H9 (cell line): ENCODE results near the gene KRTAP1-1. TPM values are rescaled to one million over a fixed set of nuclear protein-coding genes. Genes with fewer than 3 reads are reported as not detected.

ENCODE experiments used
- DNase-seq: peaks from one replicate; pipeline ENCODE4 v3.0.0-alpha.2; 2017
- H2AFZ ChIP-seq: one replicate; pipeline ENCODE4 v1.6.1; 2013; ENCODE audit warnings: mild to moderate bottlenecking, low read length, control low read depth, moderate library complexity
- H2AK5ac ChIP-seq: 2 replicates; pipeline ENCODE4 v1.6.1; 2013; ENCODE audit warnings: low read length, control low read depth, mixed read lengths; ENCODE audit not compliant: insufficient read length
- H2BK120ac ChIP-seq: one replicate; pipeline ENCODE4 v1.6.1; 2013; ENCODE audit warnings: low read depth, mild to moderate bottlenecking, low read length, control low read depth, inconsistent platforms; ENCODE audit not compliant: poor library complexity, severe bottlenecking
- H2BK12ac ChIP-seq: 2 replicates; pipeline ENCODE4 v1.6.1; 2013; ENCODE audit warnings: low read length, control low read depth, mixed read lengths, low read depth; ENCODE audit not compliant: insufficient read length
- H2BK15ac ChIP-seq: 2 replicates; pipeline ENCODE4 v1.6.1; 2013; ENCODE audit warnings: low read depth, low read length, control low read depth
- H2BK20ac ChIP-seq: one replicate; pipeline ENCODE4 v1.6.1; 2013; ENCODE audit warnings: low read depth, mild to moderate bottlenecking, low read length, control low read depth, inconsistent platforms; ENCODE audit not compliant: poor library complexity, severe bottlenecking
- H2BK5ac ChIP-seq: 2 replicates; pipeline ENCODE4 v1.6.1; 2013; ENCODE audit warnings: low read length, control low read depth, mixed read lengths; ENCODE audit not compliant: insufficient read length
- H3K14ac ChIP-seq: 2 replicates; pipeline ENCODE4 v1.6.1; 2013; ENCODE audit warnings: low read length, control low read depth; ENCODE audit not compliant: insufficient read depth
- H3K18ac ChIP-seq: 2 replicates; pipeline ENCODE4 v1.6.1; 2013; ENCODE audit warnings: low read depth, mild to moderate bottlenecking, mixed read lengths, low read length, control low read depth; ENCODE audit not compliant: insufficient read length
- H3K23ac ChIP-seq: 2 replicates; pipeline ENCODE4 v1.6.1; 2013; ENCODE audit warnings: low read length, control low read depth, mixed read lengths, low read depth; ENCODE audit not compliant: insufficient read length
- H3K23me2 ChIP-seq: 2 replicates; pipeline ENCODE4 v1.6.1; 2013; ENCODE audit warnings: low read depth, mild to moderate bottlenecking, mixed read lengths, low read length, control low read depth; ENCODE audit not compliant: insufficient read length, poor library complexity, severe bottlenecking
- H3K27ac ChIP-seq: 2 replicates; pipeline ENCODE4 v1.5.1; 2013; ENCODE audit warnings: low read length, control low read depth, mixed read lengths, low read depth; ENCODE audit not compliant: insufficient read length
- H3K27me3 ChIP-seq: 2 replicates; pipeline ENCODE4 v1.6.1; 2013; ENCODE audit warnings: low read length, control low read depth, inconsistent platforms; ENCODE audit not compliant: insufficient read depth
- H3K4ac ChIP-seq: 2 replicates; pipeline ENCODE4 v1.6.1; 2013; ENCODE audit warnings: low read depth, mild to moderate bottlenecking, control low read depth, inconsistent platforms, low read length, moderate library complexity
- H3K4me1 ChIP-seq: 2 replicates; pipeline ENCODE4 v1.6.1; 2013; ENCODE audit warnings: low read length, control low read depth, inconsistent platforms; ENCODE audit not compliant: insufficient read depth
- H3K4me2 ChIP-seq: 2 replicates; pipeline ENCODE4 v1.6.1; 2013; ENCODE audit warnings: low read length, control low read depth, mixed read lengths; ENCODE audit not compliant: insufficient read length, insufficient read depth
- H3K56ac ChIP-seq: 2 replicates; pipeline ENCODE4 v1.6.1; 2013; ENCODE audit warnings: low read depth, mild to moderate bottlenecking, mixed read lengths, low read length, control low read depth; ENCODE audit not compliant: insufficient read length
- H3K79me1 ChIP-seq: 2 replicates; pipeline ENCODE4 v1.6.1; 2013; ENCODE audit warnings: low read depth, mild to moderate bottlenecking, moderate library complexity, low read length, control low read depth, inconsistent platforms; ENCODE audit not compliant: insufficient read depth, poor library complexity, severe bottlenecking
- H3K79me2 ChIP-seq: 2 replicates; pipeline ENCODE4 v1.6.1; 2013; ENCODE audit warnings: low read length, control low read depth, inconsistent platforms; ENCODE audit not compliant: insufficient read depth
- H3K9ac ChIP-seq: 2 replicates; pipeline ENCODE4 v1.6.1; 2013; ENCODE audit warnings: low read length, control low read depth, mixed read lengths; ENCODE audit not compliant: insufficient read length; ENCODE audit errors: extremely low read depth
- H3K9me3 ChIP-seq: one replicate; pipeline ENCODE4 v1.6.1; 2013; ENCODE audit warnings: low read depth, low read length, inconsistent platforms; ENCODE audit not compliant: control insufficient read depth
- H3T11ph ChIP-seq: one replicate; pipeline ENCODE4 v1.6.1; 2013; ENCODE audit warnings: mild to moderate bottlenecking, low read length, control low read depth, inconsistent platforms
- H4K20me1 ChIP-seq: one replicate; pipeline ENCODE4 v1.6.1; 2013; ENCODE audit not compliant: control insufficient read depth, insufficient read length, insufficient read depth
- H4K5ac ChIP-seq: 2 replicates; pipeline ENCODE4 v1.6.1; 2013; ENCODE audit warnings: low read depth, mild to moderate bottlenecking, mixed read lengths, low read length, control low read depth; ENCODE audit not compliant: insufficient read length
- H4K8ac ChIP-seq: replicated peaks from 2 replicates; pipeline ENCODE4 v1.6.1; 2013; ENCODE audit warnings: low read length, control low read depth, mixed read lengths, low read depth; ENCODE audit not compliant: insufficient read length
- H4K91ac ChIP-seq: 2 replicates; pipeline ENCODE4 v1.6.1; 2013; ENCODE audit warnings: low read depth, mild to moderate bottlenecking, moderate library complexity, mixed read lengths, low read length, control low read depth; ENCODE audit not compliant: insufficient read length
- H3K27ac Mint-ChIP-seq, 3 experiments: 2 replicates in 2 of 3; 3 replicates in 1 of 3; pipeline ENCODE4 v1.8.0; 2020 to 2021; ENCODE audit warnings: mixed read lengths in 3 of 3, mild to moderate bottlenecking in 1 of 3, moderate library complexity in 1 of 3
- H3K27me3 Mint-ChIP-seq: 2 replicates; pipeline ENCODE4 v1.8.0; 2021; ENCODE audit warnings: low read depth, mild to moderate bottlenecking, moderate library complexity, mixed read lengths
- H3K36me3 Mint-ChIP-seq, 3 experiments: 2 replicates in 2 of 3; 3 replicates in 1 of 3; pipeline ENCODE4 v1.8.0; 2020 to 2021; ENCODE audit warnings: low read depth in 3 of 3, mixed read lengths in 3 of 3; ENCODE audit not compliant: insufficient read depth in 1 of 3
- H3K4me1 Mint-ChIP-seq, 2 experiments: 2 replicates each; pipeline ENCODE4 v1.8.0; 2020; ENCODE audit warnings: mixed read lengths in 2 of 2
- H3K4me3 Mint-ChIP-seq, 2 experiments: 2 replicates in 1 of 2; 3 replicates in 1 of 2; pipeline ENCODE4 v1.8.0; 2020 to 2021; ENCODE audit warnings: mild to moderate bottlenecking in 2 of 2, mixed read lengths in 2 of 2, moderate library complexity in 1 of 2
- H3K9me3 Mint-ChIP-seq, 2 experiments: 2 replicates in 1 of 2; 3 replicates in 1 of 2; pipeline ENCODE4 v1.8.0; 2020; ENCODE audit warnings: mild to moderate bottlenecking in 2 of 2, mixed read lengths in 2 of 2, moderate library complexity in 1 of 2
- WGBS: extraction: QIAGEN DNeasy Blood & Tissue Kit; methylation state at CpG from one replicate; pipeline ENCODE4 v1.1.7; 2013; ENCODE audit warnings: missing lambda C conversion rate, low lambda C conversion rate, mixed read lengths; ENCODE audit not compliant: insufficient read length; ENCODE audit errors: extremely low coverage; 5-methylcytosine and 5-hydroxymethylcytosine counted together
- total RNA-seq: library from RNA; stranded (reverse); gene quantifications from 2 replicates; pipeline ENCODE4 v1.2.1, GENCODE V29; 2021
- TF ChIP-seq, protein P1 (sequence below): fragments of 200-600 bp; sonication (generic); conservative IDR thresholded peaks from 3 replicates; pipeline ENCODE4 v1.8.0; 2021; ENCODE audit warnings: antibody characterized with exemption, mild to moderate bottlenecking

KRTAP1-1 gene
- total RNA-seq, 1 experiment from 2014 or later = not detected

DNA sequence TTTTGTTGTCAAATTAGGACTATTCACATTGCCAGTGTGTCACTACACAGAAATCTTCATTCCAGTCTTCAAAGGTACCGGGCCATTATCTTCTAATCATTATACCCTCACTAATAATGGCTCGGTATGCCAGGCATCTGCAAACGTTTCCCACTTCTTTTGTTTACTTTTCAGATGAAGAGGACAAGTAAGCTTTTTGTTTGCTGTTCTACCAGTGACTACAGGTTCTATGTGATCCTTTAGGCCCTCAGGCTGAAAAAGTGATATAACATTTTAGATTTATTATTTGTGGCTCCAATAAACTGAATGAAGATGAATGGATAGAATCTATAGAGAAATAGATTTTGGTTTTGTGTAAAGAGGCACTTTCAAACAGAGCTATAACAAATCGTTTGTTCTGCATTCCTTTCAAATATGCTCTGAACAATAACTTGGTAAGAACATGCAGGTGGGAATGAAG is 31.9 kb downstream of the KRTAP1-1 start:
- no peak overlapping the region for H3K23ac ChIP-seq
- no peak overlapping the region for H4K91ac ChIP-seq
- H3K79me2 ChIP-seq = no peaks in the 10 kb centered on the region
- no peaks in the 10 kb centered on the region for H4K20me1 ChIP-seq
- H2BK120ac ChIP-seq = no peak overlapping the region
- no peaks in the 10 kb centered on the region for H3K27me3 ChIP-seq
- H2AK5ac ChIP-seq = no peak overlapping the region
- no peaks in the 10 kb centered on the region for H3K23me2 ChIP-seq
- H3K27me3 Mint-ChIP-seq = no peaks in the 10 kb centered on the region
- H3K27ac ChIP-seq = no peak overlapping the region
- no peaks in the 10 kb centered on the region for H3K36me3 Mint-ChIP-seq
- H2AFZ ChIP-seq = no peak overlapping the region
- peaks cover 17 to 19% of the 10 kb centered on the region in 2 experiments for H3K4me1 Mint-ChIP-seq
- H3K4me2 ChIP-seq = no peak overlapping the region
- no peaks in the 10 kb centered on the region for H3K9me3 ChIP-seq
- H4K5ac ChIP-seq = no peak overlapping the region
- H3K79me1 ChIP-seq = no peaks in the 10 kb centered on the region
- WGBS = no CpG with 5 or more reads among the region's 4 CpGs
- no peak overlapping the region for H3K27ac Mint-ChIP-seq
- TF ChIP-seq, protein P1, sequence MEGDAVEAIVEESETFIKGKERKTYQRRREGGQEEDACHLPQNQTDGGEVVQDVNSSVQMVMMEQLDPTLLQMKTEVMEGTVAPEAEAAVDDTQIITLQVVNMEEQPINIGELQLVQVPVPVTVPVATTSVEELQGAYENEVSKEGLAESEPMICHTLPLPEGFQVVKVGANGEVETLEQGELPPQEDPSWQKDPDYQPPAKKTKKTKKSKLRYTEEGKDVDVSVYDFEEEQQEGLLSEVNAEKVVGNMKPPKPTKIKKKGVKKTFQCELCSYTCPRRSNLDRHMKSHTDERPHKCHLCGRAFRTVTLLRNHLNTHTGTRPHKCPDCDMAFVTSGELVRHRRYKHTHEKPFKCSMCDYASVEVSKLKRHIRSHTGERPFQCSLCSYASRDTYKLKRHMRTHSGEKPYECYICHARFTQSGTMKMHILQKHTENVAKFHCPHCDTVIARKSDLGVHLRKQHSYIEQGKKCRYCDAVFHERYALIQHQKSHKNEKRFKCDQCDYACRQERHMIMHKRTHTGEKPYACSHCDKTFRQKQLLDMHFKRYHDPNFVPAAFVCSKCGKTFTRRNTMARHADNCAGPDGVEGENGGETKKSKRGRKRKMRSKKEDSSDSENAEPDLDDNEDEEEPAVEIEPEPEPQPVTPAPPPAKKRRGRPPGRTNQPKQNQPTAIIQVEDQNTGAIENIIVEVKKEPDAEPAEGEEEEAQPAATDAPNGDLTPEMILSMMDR = no peak
- H2BK20ac ChIP-seq = no peak overlapping the region
- H3K9ac ChIP-seq = no peak overlapping the region
- no peak overlapping the region for H3K56ac ChIP-seq
- H3K4ac ChIP-seq = no peak overlapping the region
- no peak overlapping the region for H4K8ac ChIP-seq
- no peak overlapping the region for H3K18ac ChIP-seq
- H3T11ph ChIP-seq = no peak overlapping the region
- no peak overlapping the region for H2BK12ac ChIP-seq
- H3K14ac ChIP-seq = no peak overlapping the region
- no peaks in the 10 kb centered on the region for H3K9me3 Mint-ChIP-seq
- no peaks in the 10 kb centered on the region; the same call in 1 of the 2 replicates for H3K4me1 ChIP-seq
- no peak overlapping the region for H2BK5ac ChIP-seq
- DNase-seq = no peak
- no peak overlapping the region for H3K4me3 Mint-ChIP-seq
- no peak overlapping the region for H2BK15ac ChIP-seq
